Effector memory CD8-positive, alpha-beta T cell (primary cell): ENCODE measurements around the gene MIPEP.
"Not testable (repeated sequence)": the region's sequence is repeated elsewhere in the genome, so short reads cannot be mapped to it uniquely, and the experiment has no call there.

Source experiments
- ATAC-seq: fragments of 150-1000 bp; cut with Tn5 transposase; replicated peaks from 2 replicates; pipeline ENCODE4 v1.10.0; 2021; ENCODE audit warnings: mild to moderate bottlenecking, moderate library complexity
- DNase-seq, 3 experiments: peaks; one replicate each; pipeline ENCODE4 v3.0.0; 2021
- H3K27ac Mint-ChIP-seq, 2 donors: one replicate each; pipeline ENCODE4 v1.8.0; 2022; ENCODE audit warnings: mild to moderate bottlenecking in 2 of 2, mixed read lengths in 2 of 2, moderate library complexity in 2 of 2
- H3K27me3 Mint-ChIP-seq, 2 donors: one replicate each; pipeline ENCODE4 v1.8.0; 2022; ENCODE audit warnings: mixed read lengths in 2 of 2
- H3K36me3 Mint-ChIP-seq: one replicate; pipeline ENCODE4 v1.8.0; 2022; ENCODE audit warnings: mild to moderate bottlenecking, moderate library complexity, mixed read lengths; ENCODE audit not compliant: insufficient read depth
- H3K4me1 Mint-ChIP-seq, 2 donors: one replicate each; pipeline ENCODE4 v1.8.0; 2022; ENCODE audit warnings: low read depth in 2 of 2, mixed read lengths in 2 of 2
- H3K4me3 Mint-ChIP-seq, 2 donors: one replicate each; pipeline ENCODE4 v1.8.0; 2022; ENCODE audit warnings: mild to moderate bottlenecking in 2 of 2, mixed read lengths in 2 of 2, moderate library complexity in 2 of 2
- H3K9me3 Mint-ChIP-seq, 2 donors: one replicate each; pipeline ENCODE4 v1.8.0; 2022; ENCODE audit warnings: mixed read lengths in 2 of 2

Gene MIPEP

GRCh38 chr13:23749288-23749873 lies 139.8 kb downstream of the MIPEP start:
- Mint-ChIP-seq H3K27ac (no peak overlapping the region), H3K9me3 (no peaks in the 10 kb centered on the region), H3K27me3 (no peaks in the 10 kb centered on the region), H3K4me3 (no peak overlapping the region), H3K36me3 (peaks cover 3% of the 10 kb centered on the region), H3K4me1 (peaks cover 0 to 1% of the 10 kb centered on the region in 2 donors)
- DNase-seq, result no peak
- no peak for ATAC-seq

DNA sequence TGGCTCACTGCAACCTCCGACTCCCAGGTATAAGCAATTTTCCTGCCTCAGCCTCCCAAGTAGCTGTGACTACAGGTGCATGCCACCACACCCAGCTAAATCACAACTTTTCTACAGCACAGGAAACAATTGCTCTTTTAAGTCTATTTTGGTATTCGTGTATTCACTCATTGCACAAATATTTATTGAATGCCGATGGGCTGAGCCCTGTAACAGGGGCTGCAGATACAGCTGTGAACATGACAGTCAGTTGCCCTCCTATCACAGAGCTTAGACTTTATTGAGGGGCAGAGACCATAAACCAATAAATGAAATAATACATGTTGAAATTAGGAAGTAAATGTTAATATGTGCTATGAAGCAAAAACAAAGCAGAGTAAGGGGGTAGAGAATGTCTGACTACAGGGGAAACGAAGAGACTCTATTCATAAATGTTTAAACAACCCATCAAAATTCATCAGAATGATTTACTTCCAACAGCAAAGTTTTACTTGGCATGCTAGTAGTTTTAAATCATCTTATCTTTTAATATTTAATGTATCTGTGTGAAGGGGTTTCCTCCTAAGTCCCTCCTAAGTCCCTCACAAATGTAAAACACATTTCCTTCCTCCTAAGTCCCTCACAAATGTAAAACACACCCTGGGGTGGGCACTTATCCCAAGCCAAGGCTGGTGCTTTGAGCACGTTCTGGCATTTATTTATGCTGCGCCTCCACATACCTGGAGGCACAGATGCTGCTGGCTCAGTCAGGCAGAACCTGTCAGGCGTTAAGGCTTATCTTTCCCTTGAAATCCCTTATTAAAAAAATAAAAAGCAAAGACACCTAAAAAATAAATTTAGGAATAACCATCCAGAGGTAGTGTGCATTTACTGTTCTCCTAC lies 140.8 kb downstream of the MIPEP start:
- H3K4me3 Mint-ChIP-seq, result no peak overlapping the region
- no peak for ATAC-seq
- H3K27me3 Mint-ChIP-seq, result no peaks in the 10 kb centered on the region
- H3K27ac Mint-ChIP-seq, result no peak overlapping the region
- peaks cover 4 to 7% of the 10 kb centered on the region in 2 donors for H3K4me1 Mint-ChIP-seq
- no peak for DNase-seq
- H3K9me3 Mint-ChIP-seq, result no peaks in the 10 kb centered on the region
- peaks cover 3% of the 10 kb centered on the region for H3K36me3 Mint-ChIP-seq

- not testable (repeated sequence) for H3K27ac Mint-ChIP-seq, ATAC-seq, H3K36me3 Mint-ChIP-seq, H3K27me3 Mint-ChIP-seq, DNase-seq, H3K9me3 Mint-ChIP-seq, H3K4me3 Mint-ChIP-seq, H3K4me1 Mint-ChIP-seq
Measured at GRCh38 chr13:23746141-23746540, 143.1 kb downstream of the MIPEP start.

- Mint-ChIP-seq H3K27ac (no peak overlapping the region), H3K9me3 (no peaks in the 10 kb centered on the region), H3K36me3 (peaks cover 3% of the 10 kb centered on the region), H3K4me1 (peaks cover 4 to 8% of the 10 kb centered on the region in 2 donors), H3K27me3 (no peaks in the 10 kb centered on the region), H3K4me3 (no peak overlapping the region)
- ATAC-seq, result no peak
- DNase-seq, result no peak
Measured at GRCh38 chr13:23744315-23744714, 144.9 kb downstream of the MIPEP start.

GRCh38 chr13:23743278-23744076 lies 145.7 kb downstream of the MIPEP start:
- Mint-ChIP-seq H3K27ac (no peak overlapping the region), H3K4me1 (peaks cover 4 to 8% of the 10 kb centered on the region in 2 donors), H3K36me3 (peaks cover 3% of the 10 kb centered on the region), H3K4me3 (no peak overlapping the region), H3K27me3 (no peaks in the 10 kb centered on the region), H3K9me3 (no peaks in the 10 kb centered on the region)
- DNase-seq (no peak), ATAC-seq (peak; percentile 75)

DNA sequence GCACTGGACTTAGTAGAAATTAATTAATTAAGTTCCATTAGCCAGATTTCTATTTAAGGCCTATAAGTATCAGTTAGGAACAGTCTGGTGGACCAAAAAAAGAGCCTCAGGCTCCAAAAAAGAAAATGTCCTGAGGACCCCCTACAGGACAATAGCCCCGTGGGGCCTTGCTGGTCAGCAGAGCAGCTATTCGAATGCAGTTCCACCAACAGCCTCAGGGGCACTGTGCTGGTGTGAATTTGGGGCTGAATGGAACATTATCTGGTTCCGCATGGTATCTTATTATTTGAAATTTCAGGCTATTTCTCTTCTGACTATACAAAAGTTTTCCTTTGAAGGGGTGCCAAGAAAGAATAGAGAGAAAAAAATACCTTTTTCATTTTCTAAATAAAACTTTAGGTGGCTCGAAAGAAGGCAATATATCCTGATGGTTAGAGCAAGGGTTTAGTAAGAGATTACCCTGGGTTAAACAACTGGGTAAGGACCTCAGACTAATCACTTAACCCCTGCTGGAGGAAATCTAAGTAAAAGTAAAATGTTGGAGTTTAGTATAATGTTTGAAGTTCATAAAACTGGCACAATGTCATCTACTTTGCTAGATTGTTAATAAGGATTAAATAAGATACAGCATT lies 147.2 kb downstream of the MIPEP start:
- H3K4me3 Mint-ChIP-seq, result no peak overlapping the region
- no peaks in the 10 kb centered on the region for H3K27me3 Mint-ChIP-seq
- no peaks in the 10 kb centered on the region for H3K9me3 Mint-ChIP-seq
- ATAC-seq (no peak), DNase-seq (no peak)
- peaks cover 4 to 8% of the 10 kb centered on the region in 2 donors for H3K4me1 Mint-ChIP-seq
- peaks cover 3% of the 10 kb centered on the region for H3K36me3 Mint-ChIP-seq
- H3K27ac Mint-ChIP-seq, result no peak overlapping the region

DNA sequence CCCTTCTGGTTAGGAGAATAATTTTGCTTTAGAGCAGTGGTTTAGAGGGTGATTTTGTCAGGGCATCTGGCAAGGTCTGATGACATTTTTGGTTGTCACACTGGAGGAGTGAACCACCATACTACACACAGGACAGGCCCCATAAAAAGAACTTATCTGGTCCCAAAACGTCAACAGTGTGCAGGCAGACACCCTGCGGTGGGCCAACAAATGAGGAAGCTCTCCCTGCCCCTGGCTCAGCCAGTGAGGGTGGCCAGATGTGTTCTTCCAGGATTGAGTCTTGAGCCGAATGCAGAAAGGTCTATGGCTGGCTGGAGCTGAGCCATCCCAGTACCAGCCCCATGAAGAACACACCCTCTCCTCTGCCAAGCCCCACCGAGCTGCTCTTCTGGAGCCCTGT lies 149.2 kb downstream of the MIPEP start:
- Mint-ChIP-seq H3K4me1 (peaks cover 4 to 8% of the 10 kb centered on the region in 2 donors), H3K36me3 (peaks cover 3% of the 10 kb centered on the region), H3K27me3 (no peaks in the 10 kb centered on the region), H3K9me3 (no peaks in the 10 kb centered on the region), H3K4me3 (no peak overlapping the region), H3K27ac (no peak overlapping the region)
- ATAC-seq, result no peak
- DNase-seq, result no peak

GRCh38 chr13:23739596-23739995 lies 149.6 kb downstream of the MIPEP start:
- H3K27ac Mint-ChIP-seq, result no peak overlapping the region
- no peaks in the 10 kb centered on the region for H3K27me3 Mint-ChIP-seq
- peaks cover 3% of the 10 kb centered on the region for H3K36me3 Mint-ChIP-seq
- no peaks in the 10 kb centered on the region for H3K9me3 Mint-ChIP-seq
- DNase-seq, result no peak
- no peak overlapping the region for H3K4me3 Mint-ChIP-seq
- ATAC-seq, result no peak
- peaks cover 4 to 8% of the 10 kb centered on the region in 2 donors for H3K4me1 Mint-ChIP-seq

DNA sequence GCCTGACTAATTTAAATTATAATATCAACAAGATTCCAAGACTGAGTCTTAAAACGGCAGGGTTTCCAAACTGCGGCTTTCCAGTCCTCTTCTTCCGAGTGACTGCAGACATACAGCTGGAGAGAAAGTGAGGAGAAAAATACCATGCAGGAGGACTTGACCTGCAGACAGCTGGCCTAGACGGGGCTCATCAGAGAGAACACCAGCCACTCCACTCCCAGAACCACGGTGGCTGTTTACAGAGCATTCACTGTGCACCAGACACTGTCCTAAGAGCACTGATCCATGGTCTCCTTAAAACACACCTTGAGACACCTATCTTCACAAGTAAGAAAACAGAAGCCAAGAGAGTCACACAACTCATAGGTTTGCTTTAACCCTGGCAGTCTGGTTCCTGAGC lies 152.7 kb downstream of the MIPEP start:
- Mint-ChIP-seq H3K4me1 (no peaks in the 10 kb centered on the region), H3K9me3 (no peaks in the 10 kb centered on the region), H3K36me3 (peaks cover 3% of the 10 kb centered on the region), H3K27ac (no peak overlapping the region), H3K27me3 (no peaks in the 10 kb centered on the region), H3K4me3 (no peak overlapping the region)
- ATAC-seq (no peak), DNase-seq (no peak)

- Mint-ChIP-seq H3K36me3 (no peaks in the 10 kb centered on the region), H3K27ac (no peak overlapping the region), H3K27me3 (no peaks in the 10 kb centered on the region), H3K9me3 (no peaks in the 10 kb centered on the region), H3K4me3 (no peak overlapping the region), H3K4me1 (no peaks in the 10 kb centered on the region)
- no peak for DNase-seq
- ATAC-seq, result no peak
Measured at GRCh38 chr13:23735329-23735728, 153.9 kb downstream of the MIPEP start.

- no peak for DNase-seq
- Mint-ChIP-seq H3K4me3 (no peak overlapping the region), H3K27ac (no peak overlapping the region), H3K36me3 (peaks cover 4% of the 10 kb centered on the region), H3K27me3 (no peaks in the 10 kb centered on the region), H3K9me3 (no peaks in the 10 kb centered on the region), H3K4me1 (no peaks in the 10 kb centered on the region)
- ATAC-seq, result no peak
Measured at GRCh38 chr13:23731709-23732108, 157.5 kb downstream of the MIPEP start.

DNA sequence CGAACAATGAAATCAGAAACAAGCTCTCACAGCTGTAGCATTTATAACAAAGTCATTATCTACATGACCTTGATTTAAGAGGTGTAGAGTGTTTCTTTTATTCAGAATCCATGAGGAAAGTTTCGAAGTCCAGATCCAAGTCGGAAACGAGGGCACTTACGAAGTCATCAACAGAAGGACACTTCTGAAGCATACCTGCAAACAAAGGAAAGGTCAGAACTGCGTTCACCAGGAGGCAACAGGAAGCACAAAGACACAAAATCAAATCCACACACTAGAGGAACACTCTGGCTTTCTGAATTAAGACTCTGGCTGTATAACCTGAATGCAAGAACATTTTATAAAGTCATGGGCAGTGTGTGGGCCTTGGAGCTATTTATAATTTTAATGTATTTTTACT lies 158.9 kb downstream of the MIPEP start:
- H3K4me1 Mint-ChIP-seq, result no peaks in the 10 kb centered on the region

DNA sequence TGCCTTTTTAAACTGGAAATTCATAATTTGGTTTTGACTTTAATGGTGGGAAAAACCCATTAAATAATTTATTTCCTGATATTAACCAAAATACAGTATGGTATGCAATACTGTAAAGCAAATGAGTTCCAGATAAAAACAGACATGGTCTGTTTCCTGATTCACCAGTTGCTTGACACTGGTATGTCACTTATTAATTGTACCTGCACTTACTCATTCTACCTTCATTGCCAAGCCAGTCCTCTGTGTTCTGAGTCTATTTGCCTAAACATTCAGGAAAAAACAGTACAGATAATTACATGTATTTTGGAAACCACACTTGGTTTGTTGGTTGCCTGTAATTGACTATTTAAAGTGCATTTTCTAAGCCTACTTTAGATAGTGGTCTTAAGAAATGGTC lies 159.7 kb downstream of the MIPEP start:
- Mint-ChIP-seq H3K9me3 (no peaks in the 10 kb centered on the region), H3K4me1 (no peaks in the 10 kb centered on the region), H3K4me3 (no peak overlapping the region), H3K27ac (no peak overlapping the region), H3K27me3 (no peaks in the 10 kb centered on the region), H3K36me3 (peaks cover 4% of the 10 kb centered on the region)
- DNase-seq (no peak), ATAC-seq (no peak)

More for the DNA sequence above, 158.9 kb downstream of the MIPEP start:
- H3K9me3 Mint-ChIP-seq, result no peaks in the 10 kb centered on the region
- DNase-seq, result no peak
- H3K4me3 Mint-ChIP-seq, result no peak overlapping the region
- H3K27me3 Mint-ChIP-seq, result no peaks in the 10 kb centered on the region
- peaks cover 4% of the 10 kb centered on the region for H3K36me3 Mint-ChIP-seq
- no peak for ATAC-seq
- H3K27ac Mint-ChIP-seq, result no peak overlapping the region
